Measurements from ENCODE around the gene THRAP3.

DNA sequence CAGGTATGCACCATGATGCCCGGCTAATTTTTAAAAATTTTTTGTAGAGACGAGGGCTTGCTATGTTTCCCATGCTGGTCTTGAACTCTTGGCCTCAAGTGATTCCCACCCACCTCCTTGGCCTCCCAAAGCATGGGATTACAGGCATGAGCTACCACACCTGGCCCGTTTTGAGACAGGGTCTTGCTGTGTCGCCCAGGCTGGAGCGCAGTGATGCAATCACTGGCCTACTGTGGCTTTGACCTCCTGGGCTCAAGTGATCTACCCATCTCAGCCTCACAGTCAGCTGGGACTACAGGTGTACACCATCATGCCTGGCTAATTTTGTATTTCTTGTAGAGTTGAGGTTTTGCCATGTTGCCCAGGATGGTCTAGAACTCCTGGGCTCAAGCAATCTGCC, 74.4 kb downstream of the THRAP3 start:
- TF ChIP-seq, protein P1, sequence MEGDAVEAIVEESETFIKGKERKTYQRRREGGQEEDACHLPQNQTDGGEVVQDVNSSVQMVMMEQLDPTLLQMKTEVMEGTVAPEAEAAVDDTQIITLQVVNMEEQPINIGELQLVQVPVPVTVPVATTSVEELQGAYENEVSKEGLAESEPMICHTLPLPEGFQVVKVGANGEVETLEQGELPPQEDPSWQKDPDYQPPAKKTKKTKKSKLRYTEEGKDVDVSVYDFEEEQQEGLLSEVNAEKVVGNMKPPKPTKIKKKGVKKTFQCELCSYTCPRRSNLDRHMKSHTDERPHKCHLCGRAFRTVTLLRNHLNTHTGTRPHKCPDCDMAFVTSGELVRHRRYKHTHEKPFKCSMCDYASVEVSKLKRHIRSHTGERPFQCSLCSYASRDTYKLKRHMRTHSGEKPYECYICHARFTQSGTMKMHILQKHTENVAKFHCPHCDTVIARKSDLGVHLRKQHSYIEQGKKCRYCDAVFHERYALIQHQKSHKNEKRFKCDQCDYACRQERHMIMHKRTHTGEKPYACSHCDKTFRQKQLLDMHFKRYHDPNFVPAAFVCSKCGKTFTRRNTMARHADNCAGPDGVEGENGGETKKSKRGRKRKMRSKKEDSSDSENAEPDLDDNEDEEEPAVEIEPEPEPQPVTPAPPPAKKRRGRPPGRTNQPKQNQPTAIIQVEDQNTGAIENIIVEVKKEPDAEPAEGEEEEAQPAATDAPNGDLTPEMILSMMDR (IDR thresholded peaks at IDR 0.05): no peak
- TF ChIP-seq POLR2A (IDR thresholded peaks at IDR 0.05) (no peak), POLR2AphosphoS5 (IDR thresholded peaks at IDR 0.05) (no peak)
